ENCODE measurements around the gene GPRC5C. TPM values are rescaled to one million over a fixed set of nuclear protein-coding genes. Genes with fewer than 3 reads are reported as not detected.
A peak's percentile ranks its signal among the peaks of the same experiment; 100 is the strongest.

The GPRC5C gene
- total RNA-seq, 1 donor from 2014 or later: 70.4 TPM

DNA sequence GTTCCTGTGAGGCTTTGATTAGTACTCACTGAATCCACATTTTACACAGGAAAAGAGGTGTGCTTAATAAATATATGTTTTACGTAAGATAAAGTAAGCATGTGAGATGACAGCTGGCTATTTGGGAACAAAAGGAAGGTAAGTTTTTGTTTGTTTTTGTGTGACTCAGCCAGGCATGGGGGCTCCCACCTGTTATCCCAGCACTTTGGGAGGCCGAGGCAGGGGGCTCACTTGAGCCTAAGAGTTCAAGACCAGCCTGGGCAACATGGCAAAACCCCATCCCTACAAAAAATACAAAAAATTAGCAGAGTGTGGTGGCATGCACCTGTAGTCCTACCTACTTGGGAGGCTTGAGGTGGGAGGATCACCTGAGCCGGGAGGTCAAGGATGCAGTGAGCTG, 46.7 kb upstream of the GPRC5C start:
- no peak overlapping the region for H3K27ac Mint-ChIP-seq (ENCODE audit: unreplicated experiment)
- Histone ChIP-seq H3K4me2 (ENCODE audit: low read length) (no peak overlapping the region), H2AFZ (ENCODE audit: low read depth, low read length) (no peak overlapping the region), H3K9ac (ENCODE audit: low read length) (no peak overlapping the region), H4K20me1 (ENCODE audit: insufficient read depth, low read length) (no peaks in the 10 kb centered on the region), H3K36me3 (ENCODE audit: insufficient read depth, low read length) (no peaks in the 10 kb centered on the region), H3K27ac (ENCODE audit: low read depth, low read length) (no peak overlapping the region), H3K27me3 (ENCODE audit: insufficient read depth, low read length) (no peaks in the 10 kb centered on the region), H3K4me3 (ENCODE audit: insufficient read depth, low read depth, low read length) (no peak overlapping the region), H3K9me3 (ENCODE audit: insufficient read depth, low read depth, low read length) (no peaks in the 10 kb centered on the region), H3K79me2 (ENCODE audit: insufficient read depth, low read length) (no peaks in the 10 kb centered on the region), H3K4me1 (ENCODE audit: insufficient read depth, low read length) (no peaks in the 10 kb centered on the region)
- no peak for TF ChIP-seq EZH2 (IDR thresholded peaks at IDR 0.05; ENCODE audit: insufficient read depth, low read length)
- TF ChIP-seq, protein P1, sequence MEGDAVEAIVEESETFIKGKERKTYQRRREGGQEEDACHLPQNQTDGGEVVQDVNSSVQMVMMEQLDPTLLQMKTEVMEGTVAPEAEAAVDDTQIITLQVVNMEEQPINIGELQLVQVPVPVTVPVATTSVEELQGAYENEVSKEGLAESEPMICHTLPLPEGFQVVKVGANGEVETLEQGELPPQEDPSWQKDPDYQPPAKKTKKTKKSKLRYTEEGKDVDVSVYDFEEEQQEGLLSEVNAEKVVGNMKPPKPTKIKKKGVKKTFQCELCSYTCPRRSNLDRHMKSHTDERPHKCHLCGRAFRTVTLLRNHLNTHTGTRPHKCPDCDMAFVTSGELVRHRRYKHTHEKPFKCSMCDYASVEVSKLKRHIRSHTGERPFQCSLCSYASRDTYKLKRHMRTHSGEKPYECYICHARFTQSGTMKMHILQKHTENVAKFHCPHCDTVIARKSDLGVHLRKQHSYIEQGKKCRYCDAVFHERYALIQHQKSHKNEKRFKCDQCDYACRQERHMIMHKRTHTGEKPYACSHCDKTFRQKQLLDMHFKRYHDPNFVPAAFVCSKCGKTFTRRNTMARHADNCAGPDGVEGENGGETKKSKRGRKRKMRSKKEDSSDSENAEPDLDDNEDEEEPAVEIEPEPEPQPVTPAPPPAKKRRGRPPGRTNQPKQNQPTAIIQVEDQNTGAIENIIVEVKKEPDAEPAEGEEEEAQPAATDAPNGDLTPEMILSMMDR (IDR thresholded peaks at IDR 0.05; ENCODE audit: insufficient read depth, low read depth, low read length): no peak
- FAIRE-seq (no peak), DNase-seq (ENCODE audit: low read depth) (no peak)
- no peak overlapping the region for H3K4me3 Mint-ChIP-seq (ENCODE audit: unreplicated experiment)
- peaks cover 6% of the 10 kb centered on the region for H3K4me1 Mint-ChIP-seq (ENCODE audit: low read depth, unreplicated experiment)
- no peaks in the 10 kb centered on the region for H3K9me3 Mint-ChIP-seq (ENCODE audit: unreplicated experiment)
- H3K27me3 Mint-ChIP-seq (ENCODE audit: low read depth, unreplicated experiment): peaks cover 29% of the 10 kb centered on the region
- no peaks in the 10 kb centered on the region for H3K36me3 Mint-ChIP-seq (ENCODE audit: low read depth, unreplicated experiment)

DNA sequence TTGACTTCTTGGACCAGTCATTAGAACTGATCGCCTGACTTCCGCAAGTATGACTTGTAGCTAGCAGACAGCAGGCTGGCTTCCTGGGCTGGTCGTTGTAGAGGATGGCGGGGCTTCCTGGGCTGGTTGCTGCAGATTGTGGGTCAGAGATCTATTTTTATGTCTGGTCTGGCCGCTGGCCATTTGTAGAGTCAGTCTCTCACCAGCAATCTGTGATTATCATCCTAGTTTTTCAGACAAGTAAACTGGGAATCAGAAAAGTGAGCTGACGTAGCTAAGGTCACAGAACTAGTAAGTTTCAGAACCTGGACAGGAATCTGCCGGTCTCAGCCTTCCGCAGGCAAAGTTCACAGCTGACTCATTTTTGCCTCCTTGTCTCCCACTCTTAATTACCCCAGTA, 45.5 kb upstream of the GPRC5C start:
- Histone ChIP-seq H3K79me2 (ENCODE audit: insufficient read depth, low read length) (no peaks in the 10 kb centered on the region), H3K9me3 (ENCODE audit: insufficient read depth, low read depth, low read length) (no peaks in the 10 kb centered on the region), H3K27ac (ENCODE audit: low read depth, low read length) (no peak overlapping the region), H3K36me3 (ENCODE audit: insufficient read depth, low read length) (no peaks in the 10 kb centered on the region), H3K27me3 (ENCODE audit: insufficient read depth, low read length) (no peaks in the 10 kb centered on the region), H2AFZ (ENCODE audit: low read depth, low read length) (no peak overlapping the region), H3K4me3 (ENCODE audit: insufficient read depth, low read depth, low read length) (no peak overlapping the region), H3K9ac (ENCODE audit: low read length) (no peak overlapping the region), H3K4me1 (ENCODE audit: insufficient read depth, low read length) (no peaks in the 10 kb centered on the region), H4K20me1 (ENCODE audit: insufficient read depth, low read length) (no peaks in the 10 kb centered on the region), H3K4me2 (ENCODE audit: low read length) (no peak overlapping the region)
- Mint-ChIP-seq H3K27me3 (ENCODE audit: low read depth, unreplicated experiment) (peaks cover 33% of the 10 kb centered on the region), H3K4me1 (ENCODE audit: low read depth, unreplicated experiment) (peaks cover 6% of the 10 kb centered on the region), H3K27ac (ENCODE audit: unreplicated experiment) (no peak overlapping the region), H3K36me3 (ENCODE audit: low read depth, unreplicated experiment) (no peaks in the 10 kb centered on the region), H3K4me3 (ENCODE audit: unreplicated experiment) (no peak overlapping the region), H3K9me3 (ENCODE audit: unreplicated experiment) (no peaks in the 10 kb centered on the region)
- DNase-seq (ENCODE audit: low read depth) (peak; percentile 51), FAIRE-seq (no peak)
- TF ChIP-seq EZH2 (IDR thresholded peaks at IDR 0.05; ENCODE audit: insufficient read depth, low read length): no peak

DNA sequence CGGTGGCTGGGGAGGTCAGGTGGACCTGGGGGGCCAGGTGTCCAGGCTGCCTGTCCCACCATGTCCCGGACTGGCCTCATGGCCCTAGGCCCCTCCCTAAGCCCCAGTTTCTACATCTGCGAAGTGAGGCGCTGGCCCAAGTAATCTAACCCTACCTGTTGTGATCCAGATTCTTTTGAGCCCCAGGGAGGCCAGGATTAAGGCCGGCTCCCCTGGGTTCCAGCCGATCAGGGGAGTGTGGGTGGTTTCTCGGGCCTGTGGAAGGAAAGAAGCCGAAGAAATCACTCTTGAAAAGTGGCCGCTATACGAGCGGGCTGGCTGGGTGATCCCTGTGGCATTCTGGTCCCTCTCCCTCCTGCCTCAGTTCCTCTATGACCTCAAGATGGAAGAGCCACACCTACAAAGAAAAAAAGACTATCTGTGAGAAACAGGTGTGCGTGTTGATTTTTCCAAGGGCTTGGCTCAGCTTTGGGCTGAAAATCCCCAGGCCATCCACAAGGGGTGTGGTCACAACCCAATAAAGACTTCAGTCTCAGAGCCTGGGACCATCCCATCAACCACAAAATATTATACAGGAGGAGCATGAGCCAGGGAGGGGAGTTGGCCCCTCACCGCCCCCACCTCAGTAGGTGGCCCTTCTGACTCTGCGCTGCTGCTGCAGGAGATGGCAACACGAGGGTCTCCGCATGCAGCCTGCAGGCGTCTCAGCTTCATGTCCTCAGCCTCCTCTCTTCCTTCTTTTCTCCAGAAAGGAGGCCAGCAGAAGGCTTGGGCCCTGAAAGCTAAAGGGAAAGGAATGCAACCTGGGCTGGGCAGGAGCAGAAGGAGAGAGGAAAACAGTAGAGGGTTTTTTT, 44.3 kb upstream of the GPRC5C start:
- no peaks in the 10 kb centered on the region for H3K4me1 ChIP-seq (ENCODE audit: insufficient read depth, low read length)
- Mint-ChIP-seq H3K4me3 (ENCODE audit: unreplicated experiment) (no peak overlapping the region), H3K4me1 (ENCODE audit: low read depth, unreplicated experiment) (peaks cover 6% of the 10 kb centered on the region), H3K36me3 (ENCODE audit: low read depth, unreplicated experiment) (no peaks in the 10 kb centered on the region), H3K27me3 (ENCODE audit: low read depth, unreplicated experiment) (peaks cover 31% of the 10 kb centered on the region), H3K9me3 (ENCODE audit: unreplicated experiment) (no peaks in the 10 kb centered on the region), H3K27ac (ENCODE audit: unreplicated experiment) (no peak overlapping the region)
- H3K27me3 ChIP-seq (ENCODE audit: insufficient read depth, low read length): no peaks in the 10 kb centered on the region
- FAIRE-seq: no peak
- H3K9me3 ChIP-seq (ENCODE audit: insufficient read depth, low read depth, low read length): no peaks in the 10 kb centered on the region
- no peaks in the 10 kb centered on the region for H3K36me3 ChIP-seq (ENCODE audit: insufficient read depth, low read length)
- H3K9ac ChIP-seq (ENCODE audit: low read length): no peak overlapping the region
- H2AFZ ChIP-seq (ENCODE audit: low read depth, low read length): no peak overlapping the region
- H4K20me1 ChIP-seq (ENCODE audit: insufficient read depth, low read length): no peaks in the 10 kb centered on the region
- TF ChIP-seq EZH2 (IDR thresholded peaks at IDR 0.05; ENCODE audit: insufficient read depth, low read length): no peak
- TF ChIP-seq, protein P1 (IDR thresholded peaks at IDR 0.05; ENCODE audit: insufficient read depth, low read depth, low read length): no peak
- H3K4me2 ChIP-seq (ENCODE audit: low read length): no peak overlapping the region
- H3K27ac ChIP-seq (ENCODE audit: low read depth, low read length): no peak overlapping the region
- H3K79me2 ChIP-seq (ENCODE audit: insufficient read depth, low read length): no peaks in the 10 kb centered on the region
- H3K4me3 ChIP-seq (ENCODE audit: insufficient read depth, low read depth, low read length): no peak overlapping the region
- DNase-seq (ENCODE audit: low read depth): no peak
